K562 (cell line): ENCODE results near the gene TBC1D17. TPM values are rescaled to one million over a fixed set of nuclear protein-coding genes. Genes with fewer than 3 reads are reported as not detected.

Source experiments
- ATAC-seq: fragments of 200-7000 bp; cut with Tn5 transposase; 3 replicates; pipeline ENCODE4 v1.9.1; 2020; ENCODE audit warnings: moderate library complexity
- BruUV-seq: library from RNA; stranded (reverse); fragments of 400-500 nt; replicated peaks from 2 replicates; lab custom pipeline; 2021; lab: Mats Ljungman, UMichigan
- CTCF ChIA-PET: fragments of 300-600 bp; formaldehyde crosslinking; extraction: SDS; loops from one replicate; lab custom pipeline; 2021; ENCODE audit warnings: low intra/inter-chr PET ratio; lab: Yijun Ruan, JAX
- POLR2A ChIA-PET: fragments of 300-600, 350-650 bp; sonication (Branson Sonifier 250); formaldehyde crosslinking; extraction: SDS; loops from one replicate; lab custom pipeline; 2021; ENCODE audit warnings: antibody characterized with exemption, inconsistent platforms; lab: Yijun Ruan, JAX
- DNase-seq, 4 experiments: peaks; one replicate each; pipeline versions ENCODE4 v3.0.0 to v3.0.0-alpha.2; 2011 to 2018; ENCODE audit warnings: low spot score in 3 of 4, mixed read lengths in 3 of 4; ENCODE audit errors: extremely low read depth in 1 of 4
- FAIRE-seq: peaks from 2 replicates; lab custom pipeline; 2011; peaks lifted over from hg19 to GRCh38; lab: Jason Lieb, UNC
- H2AFZ ChIP-seq: 2 replicates; pipeline ENCODE4 v1.6.0; 2011; ENCODE audit warnings: low read depth, low read length, control low read depth, inconsistent platforms
- H3K27ac ChIP-seq: fragments of 200-600 bp; 3 replicates; pipeline ENCODE4 v1.8.0; 2011; ENCODE audit warnings: low read depth, mild to moderate bottlenecking, control low read depth, inconsistent platforms, low read length, moderate library complexity, mixed read lengths; ENCODE audit errors: extremely low read depth
- H3K27me3 ChIP-seq, 2 experiments: fragments of 300-600 bp in 1 of 2; 2 replicates in 1 of 2; 3 replicates in 1 of 2; pipeline versions ENCODE4 v1.6.0 to v1.8.0; 2011; ENCODE audit warnings: inconsistent platforms in 2 of 2, low read length in 2 of 2, mild to moderate bottlenecking in 1 of 2, mixed read lengths in 1 of 2, moderate library complexity in 1 of 2; ENCODE audit not compliant: control insufficient read depth in 2 of 2, insufficient read depth in 2 of 2
- H3K36me3 ChIP-seq: fragments of 300-600 bp; 3 replicates; pipeline ENCODE4 v1.8.0; 2011; ENCODE audit warnings: mild to moderate bottlenecking, low read length, inconsistent platforms; ENCODE audit not compliant: control insufficient read depth, insufficient read depth
- H3K4me1 ChIP-seq, 2 experiments: fragments of 200-600 bp in 1 of 2; replicated peaks in 1 of 2; 2 replicates in 1 of 2; 3 replicates in 1 of 2; pipeline versions ENCODE4 v1.5.1 to v1.8.0; 2011; ENCODE audit warnings: inconsistent platforms in 2 of 2, low read length in 2 of 2, mild to moderate bottlenecking in 1 of 2, mixed read lengths in 1 of 2, moderate library complexity in 1 of 2; ENCODE audit not compliant: control insufficient read depth in 2 of 2, insufficient read depth in 2 of 2
- H3K4me2 ChIP-seq: 2 replicates; pipeline ENCODE4 v1.6.1; 2011; ENCODE audit warnings: low read length, control low read depth, inconsistent platforms, mixed read lengths; ENCODE audit not compliant: insufficient read depth
- H3K4me3 ChIP-seq: fragments of 200-600 bp; sonication (generic), shearing (Covaris generic); 2 replicates; pipeline ENCODE4 v1.5.1; 2016; ENCODE audit warnings: control low read depth, inconsistent platforms
- H3K79me2 ChIP-seq: fragments of 200-600 bp; 3 replicates; pipeline ENCODE4 v1.8.0; 2011; ENCODE audit warnings: low read length, inconsistent platforms; ENCODE audit not compliant: control insufficient read depth, insufficient read depth
- H3K9ac ChIP-seq, 2 experiments: 2 replicates each; pipeline versions ENCODE4 v1.6.0 to v1.6.1; 2011; ENCODE audit warnings: low read depth in 2 of 2, low read length in 2 of 2, control low read depth in 1 of 2, inconsistent platforms in 1 of 2, mild to moderate bottlenecking in 1 of 2, mixed read lengths in 1 of 2; ENCODE audit not compliant: insufficient read depth in 1 of 2
- H3K9me1 ChIP-seq: one replicate; pipeline ENCODE4 v1.6.0; 2011; ENCODE audit warnings: inconsistent platforms, mild to moderate bottlenecking, low read length, moderate library complexity; ENCODE audit not compliant: control insufficient read depth, insufficient read depth
- H3K9me3 ChIP-seq: replicated peaks from 2 replicates; pipeline ENCODE4 v1.5.1; 2011; ENCODE audit warnings: low read depth, low read length, inconsistent platforms; ENCODE audit not compliant: control insufficient read depth, insufficient read depth
- H4K20me1 ChIP-seq: replicated peaks from 2 replicates; pipeline ENCODE4 v1.6.1; 2011; ENCODE audit warnings: low read length, inconsistent platforms, mixed read lengths; ENCODE audit not compliant: control insufficient read depth, insufficient read depth
- COPS2 ChIP-seq: fragments of 450-650 bp; conservative IDR thresholded peaks from 2 replicates; pipeline ENCODE4 v1.6.1; 2016; ENCODE audit warnings: mild to moderate bottlenecking, moderate library complexity
- CREB5 ChIP-seq: fragments of 250-450 bp; sonication (Bioruptor Pico); IDR thresholded peaks from 2 replicates; pipeline ENCODE4 v1.5.0; 2020; ENCODE audit warnings: mild to moderate bottlenecking
- FOXO4 ChIP-seq: fragments of 450-650 bp; formaldehyde crosslinking; IDR thresholded peaks from 2 replicates; pipeline ENCODE4 v1.4.0; 2020; ENCODE audit warnings: mild to moderate bottlenecking, moderate library complexity
- GTF2F1 ChIP-seq: IDR thresholded peaks from 2 replicates; pipeline ENCODE4 v1.6.1; 2011; ENCODE audit warnings: low read depth, low read length, improper control_type of control experiment
- HBP1 ChIP-seq: fragments of 450-650 bp; formaldehyde crosslinking; IDR thresholded peaks from 2 replicates; pipeline ENCODE4 v1.4.0; 2022; ENCODE audit warnings: missing genetic modification characterization
- NELFE ChIP-seq: IDR thresholded peaks from 2 replicates; pipeline ENCODE4 v1.6.1; 2011; ENCODE audit warnings: mild to moderate bottlenecking; ENCODE audit not compliant: insufficient read depth, insufficient read length
- SNRNP70 ChIP-seq: fragments of 200-400 bp; formaldehyde crosslinking; optimal IDR thresholded peaks from 2 replicates; pipeline ENCODE3; 2017; ENCODE audit warnings: low read depth, low read length
- TAF15 ChIP-seq: fragments of 200-400 bp; formaldehyde crosslinking; IDR thresholded peaks from 2 replicates; pipeline ENCODE4 v1.6.1; 2017; ENCODE audit warnings: mild to moderate bottlenecking, low read depth, low read length, moderate library complexity
- ZNF384 ChIP-seq: IDR thresholded peaks from 2 replicates; pipeline ENCODE4 v1.6.1; 2012; ENCODE audit warnings: low read depth, low read length, improper control_type of control experiment
- WGBS: fragments of 100-300 bp; shearing (Covaris generic); methylation state at CpG from one replicate; pipeline ENCODE4 v1.1.6; 2016; ENCODE audit warnings: low coverage, mixed read lengths; ENCODE audit not compliant: insufficient coverage; ENCODE audit errors: missing lambda C conversion rate; 5-methylcytosine and 5-hydroxymethylcytosine counted together
- in situ Hi-C: fragments of 300-500 bp; cut with MboI; formaldehyde crosslinking; loops from 4 replicates; pipeline ENCODE4 v1.15.0; 2018; ENCODE audit warnings: inconsistent platforms, mixed read lengths
- intact Hi-C: fragments of 100-400 bp; cut with micrococcal nuclease; formaldehyde crosslinking; loops from 2 replicates; pipeline ENCODE4 v1.14.2; 2022
- polyA plus RNA-seq, 8 experiments: library from polyadenylated mRNA; depleted of rRNA in 4 of 8; stranded (reverse) in 5 of 8; unstranded in 3 of 8; fragments of >200 nt; fragmentation: Nextera tagmentation in 2 of 8; fragmentation: Illumina TruSeq in 1 of 8; extraction: Ambion mirVana in 2 of 8; extraction: Trizol in 1 of 8; gene quantifications; 2 replicates each; pipeline versions ENCODE4 v1.2.1 to v1.2.3, GENCODE V29; 2011 to 2014; ENCODE audit warnings: inconsistent platforms in 1 of 8, missing spikeins in 1 of 8
- total RNA-seq, 7 experiments: library from RNA; depleted of rRNA in 6 of 7; stranded (reverse); fragments of >200 nt in 6 of 7; fragmentation: Illumina TruSeq in 2 of 7; extraction: Trizol in 2 of 7; gene quantifications; 2 replicates each; pipeline versions ENCODE4 v1.2.1 to v1.2.3, GENCODE V29; 2011 to 2021; ENCODE audit warnings: low replicate concordance in 1 of 7

TBC1D17 gene
- total and polyA plus RNA-seq, 9 of the 15 experiments (the other 6 are each of a cell fraction or from before 2014, with no cell fraction given): 0.42 to 16.0 (median 3.8) TPM

GRCh38 chr19:49831592-49831991, 45.9 kb upstream of the TBC1D17 start:
- ATAC-seq (no peak), FAIRE-seq (no peak), DNase-seq (no peak)
- WGBS: 83% methylated on average over 5 of the region's 8 CpGs
- POLR2A ChIA-PET: interaction anchor here (0.6 to 1.0 kb wide), 3 partner anchors 19 to 272 kb away, joined by 3 to 4 read pairs (median 3); no protein-coding TSS in a partner anchor
- BruUV-seq: no TSS peak
- Histone ChIP-seq H3K36me3 (peaks cover 94% of the 10 kb centered on the region; the same call in 2 of the 3 replicates), H2AFZ (no peak overlapping the region), H3K79me2 (no peaks in the 10 kb centered on the region), H3K9ac (no peak overlapping the region), H3K4me3 (no peak overlapping the region), H3K27ac (no peak overlapping the region), H3K4me2 (no peak overlapping the region), H3K4me1 (peaks cover 0 to 21% of the 10 kb centered on the region in 2 experiments; a peak in 2 of 5 replicates), H3K9me3 (no peaks in the 10 kb centered on the region), H3K9me1 (no peaks in the 10 kb centered on the region), H3K27me3 (no peaks in the 10 kb centered on the region), H4K20me1 (no peaks in the 10 kb centered on the region)
- TF ChIP-seq FOXO4 (no peak), CREB5 (CRISPR knock-in tag) (no peak), GTF2F1 (no peak), ZNF384 (no peak), COPS2 (no peak), SNRNP70 (no peak), TAF15 (no peak), HBP1 (CRISPR knock-in tag) (no peak), NELFE (no peak)
- in situ Hi-C loops: no loop called here
- intact Hi-C loops: no loop called here
- CTCF ChIA-PET: no interaction called here
